K562 (cell line): ENCODE data around the gene LRPAP1.
"Not testable (repeated sequence)": the region's sequence is repeated elsewhere in the genome, so short reads cannot be mapped to it uniquely, and the experiment has no call there.

Experiments used
- BACH1 ChIP-seq: fragments of 200-800 bp; sonication (Bioruptor generic); IDR thresholded peaks from 2 replicates; pipeline ENCODE4 v1.6.1; 2016; ENCODE audit warnings: missing genetic modification characterization, missing compliant biosample characterization
- CBX2 ChIP-seq: fragments of 200-600 bp; sonication (generic); IDR thresholded peaks from one replicate; pipeline ENCODE4 v1.6.1; 2012; ENCODE audit warnings: mild to moderate bottlenecking, low read length, inconsistent platforms; ENCODE audit not compliant: insufficient read depth, poor library complexity, severe bottlenecking
- GMEB1 ChIP-seq: fragments of 250-450 bp; sonication (Bioruptor Pico); IDR thresholded peaks from 2 replicates; pipeline ENCODE4 v1.4.0; 2020; ENCODE audit warnings: mild to moderate bottlenecking
- MAFK ChIP-seq: IDR thresholded peaks from 2 replicates; pipeline ENCODE4 v1.6.1; 2011; ENCODE audit warnings: low read length, improper control_type of control experiment
- NFE2 ChIP-seq: IDR thresholded peaks from 2 replicates; pipeline ENCODE4 v1.6.1; 2014; ENCODE audit warnings: antibody characterized with exemption, low read depth
- SMARCB1 ChIP-seq: IDR thresholded peaks from 2 replicates; pipeline ENCODE4 v1.6.1; 2011; ENCODE audit warnings: improper control_type of control experiment, low read depth; ENCODE audit not compliant: insufficient read length
- TAF1 ChIP-seq: IDR thresholded peaks from 2 replicates; pipeline ENCODE4 v1.6.1; 2011; ENCODE audit warnings: mild to moderate bottlenecking, low read length, moderate library complexity; ENCODE audit not compliant: insufficient read depth, control insufficient read depth, severe bottlenecking; ENCODE audit errors: extremely low read depth
- ZNF644 ChIP-seq: fragments of 200-800 bp; sonication (Bioruptor generic); IDR thresholded peaks from 2 replicates; pipeline ENCODE4 v1.6.1; 2016; ENCODE audit warnings: low read depth, missing genetic modification characterization, missing compliant biosample characterization
- TF ChIP-seq, protein P1 (sequence below): sonication (generic); formaldehyde crosslinking; IDR thresholded peaks from 2 replicates; pipeline ENCODE4 v1.8.0; 2023; ENCODE audit warnings: mild to moderate bottlenecking, missing genetic modification reagents
- TF ChIP-seq, protein P2 (sequence below): sonication (generic); formaldehyde crosslinking; IDR thresholded peaks from 2 replicates; pipeline ENCODE4 v1.8.0; 2022; ENCODE audit warnings: missing genetic modification reagents, mild to moderate bottlenecking, borderline replicate concordance

DNA sequence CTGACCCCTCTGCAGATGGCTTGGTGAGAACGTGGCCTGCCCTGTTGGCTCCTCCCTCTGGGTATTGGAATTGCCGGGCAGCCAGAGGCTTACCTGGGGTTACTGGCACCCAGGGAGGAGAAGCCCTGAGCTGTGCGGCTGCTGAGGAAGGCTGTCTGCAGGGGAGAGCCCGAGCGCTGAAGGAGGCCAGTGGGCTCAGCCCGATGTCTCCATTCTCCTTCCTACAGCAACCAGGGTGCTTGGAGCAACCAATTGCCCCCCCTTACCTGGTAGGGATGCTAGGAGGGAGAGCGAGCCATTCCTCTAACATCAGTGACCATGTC lies 26.3 kb upstream of the LRPAP1 start:
- TF ChIP-seq ZNF644 (tag); GMEB1 (CRISPR knock-in tag); MAFK; NFE2; BACH1 (tag); CBX2; TAF1; SMARCB1: not testable (repeated sequence)
- TF ChIP-seq, protein P1, sequence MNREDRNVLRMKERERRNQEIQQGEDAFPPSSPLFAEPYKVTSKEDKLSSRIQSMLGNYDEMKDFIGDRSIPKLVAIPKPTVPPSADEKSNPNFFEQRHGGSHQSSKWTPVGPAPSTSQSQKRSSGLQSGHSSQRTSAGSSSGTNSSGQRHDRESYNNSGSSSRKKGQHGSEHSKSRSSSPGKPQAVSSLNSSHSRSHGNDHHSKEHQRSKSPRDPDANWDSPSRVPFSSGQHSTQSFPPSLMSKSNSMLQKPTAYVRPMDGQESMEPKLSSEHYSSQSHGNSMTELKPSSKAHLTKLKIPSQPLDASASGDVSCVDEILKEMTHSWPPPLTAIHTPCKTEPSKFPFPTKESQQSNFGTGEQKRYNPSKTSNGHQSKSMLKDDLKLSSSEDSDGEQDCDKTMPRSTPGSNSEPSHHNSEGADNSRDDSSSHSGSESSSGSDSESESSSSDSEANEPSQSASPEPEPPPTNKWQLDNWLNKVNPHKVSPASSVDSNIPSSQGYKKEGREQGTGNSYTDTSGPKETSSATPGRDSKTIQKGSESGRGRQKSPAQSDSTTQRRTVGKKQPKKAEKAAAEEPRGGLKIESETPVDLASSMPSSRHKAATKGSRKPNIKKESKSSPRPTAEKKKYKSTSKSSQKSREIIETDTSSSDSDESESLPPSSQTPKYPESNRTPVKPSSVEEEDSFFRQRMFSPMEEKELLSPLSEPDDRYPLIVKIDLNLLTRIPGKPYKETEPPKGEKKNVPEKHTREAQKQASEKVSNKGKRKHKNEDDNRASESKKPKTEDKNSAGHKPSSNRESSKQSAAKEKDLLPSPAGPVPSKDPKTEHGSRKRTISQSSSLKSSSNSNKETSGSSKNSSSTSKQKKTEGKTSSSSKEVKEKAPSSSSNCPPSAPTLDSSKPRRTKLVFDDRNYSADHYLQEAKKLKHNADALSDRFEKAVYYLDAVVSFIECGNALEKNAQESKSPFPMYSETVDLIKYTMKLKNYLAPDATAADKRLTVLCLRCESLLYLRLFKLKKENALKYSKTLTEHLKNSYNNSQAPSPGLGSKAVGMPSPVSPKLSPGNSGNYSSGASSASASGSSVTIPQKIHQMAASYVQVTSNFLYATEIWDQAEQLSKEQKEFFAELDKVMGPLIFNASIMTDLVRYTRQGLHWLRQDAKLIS (CRISPR knock-in tag): not testable (repeated sequence)
- TF ChIP-seq, protein P2, sequence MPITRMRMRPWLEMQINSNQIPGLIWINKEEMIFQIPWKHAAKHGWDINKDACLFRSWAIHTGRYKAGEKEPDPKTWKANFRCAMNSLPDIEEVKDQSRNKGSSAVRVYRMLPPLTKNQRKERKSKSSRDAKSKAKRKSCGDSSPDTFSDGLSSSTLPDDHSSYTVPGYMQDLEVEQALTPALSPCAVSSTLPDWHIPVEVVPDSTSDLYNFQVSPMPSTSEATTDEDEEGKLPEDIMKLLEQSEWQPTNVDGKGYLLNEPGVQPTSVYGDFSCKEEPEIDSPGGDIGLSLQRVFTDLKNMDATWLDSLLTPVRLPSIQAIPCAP (CRISPR knock-in tag): not testable (repeated sequence)
